Breast epithelium (tissue), 3 donors: ENCODE data around the gene KIF26B.

Experiments
- POLR2AphosphoS5 ChIP-seq, 3 donors: sonication (generic); formaldehyde crosslinking; IDR thresholded peaks; one replicate each; pipeline ENCODE4 v1.6.1; 2017; ENCODE audit warnings: antibody characterized with exemption in 3 of 3
- TF ChIP-seq, protein P1 (sequence below), 3 donors: fragments of 450-650 bp; IDR thresholded peaks; one replicate each; pipeline ENCODE4 v1.5.1; 2016 to 2017; ENCODE audit warnings: antibody characterized with exemption in 3 of 3, mild to moderate bottlenecking in 3 of 3, moderate library complexity in 3 of 3

DNA sequence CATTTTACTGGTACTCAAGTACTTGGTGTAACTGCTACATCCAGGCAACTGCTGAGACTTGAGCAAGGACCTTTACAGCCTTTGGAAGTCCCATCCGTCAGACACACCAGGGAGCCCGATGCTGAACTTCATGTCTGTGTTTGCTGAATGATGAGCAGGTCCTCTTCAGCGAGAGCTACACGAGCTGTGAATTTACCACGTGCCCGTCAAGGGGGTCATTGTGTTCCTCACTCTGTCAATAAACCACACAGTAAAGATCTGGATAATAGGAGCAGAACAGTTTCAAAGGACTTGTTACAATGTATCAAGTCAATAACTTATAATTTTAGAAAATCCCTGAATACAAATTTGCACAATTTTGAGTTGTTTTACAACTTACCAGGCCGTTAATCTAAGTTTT is 427.2 kb downstream of the KIF26B start:
- TF ChIP-seq POLR2AphosphoS5 (IDR thresholded peaks at IDR 0.05), result no peak
- TF ChIP-seq, protein P1, sequence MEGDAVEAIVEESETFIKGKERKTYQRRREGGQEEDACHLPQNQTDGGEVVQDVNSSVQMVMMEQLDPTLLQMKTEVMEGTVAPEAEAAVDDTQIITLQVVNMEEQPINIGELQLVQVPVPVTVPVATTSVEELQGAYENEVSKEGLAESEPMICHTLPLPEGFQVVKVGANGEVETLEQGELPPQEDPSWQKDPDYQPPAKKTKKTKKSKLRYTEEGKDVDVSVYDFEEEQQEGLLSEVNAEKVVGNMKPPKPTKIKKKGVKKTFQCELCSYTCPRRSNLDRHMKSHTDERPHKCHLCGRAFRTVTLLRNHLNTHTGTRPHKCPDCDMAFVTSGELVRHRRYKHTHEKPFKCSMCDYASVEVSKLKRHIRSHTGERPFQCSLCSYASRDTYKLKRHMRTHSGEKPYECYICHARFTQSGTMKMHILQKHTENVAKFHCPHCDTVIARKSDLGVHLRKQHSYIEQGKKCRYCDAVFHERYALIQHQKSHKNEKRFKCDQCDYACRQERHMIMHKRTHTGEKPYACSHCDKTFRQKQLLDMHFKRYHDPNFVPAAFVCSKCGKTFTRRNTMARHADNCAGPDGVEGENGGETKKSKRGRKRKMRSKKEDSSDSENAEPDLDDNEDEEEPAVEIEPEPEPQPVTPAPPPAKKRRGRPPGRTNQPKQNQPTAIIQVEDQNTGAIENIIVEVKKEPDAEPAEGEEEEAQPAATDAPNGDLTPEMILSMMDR (IDR thresholded peaks at IDR 0.05), result no peak
